H1 (cell line): ENCODE measurements around the gene AFTPH. TPM values are rescaled to one million over a fixed set of nuclear protein-coding genes. Genes with fewer than 3 reads are reported as not detected.

Source experiments
- BCL11A ChIP-seq, 2 experiments: IDR thresholded peaks; one replicate each; pipeline ENCODE4 v1.6.1; 2011; ENCODE audit warnings: low read depth in 2 of 2, low read length in 2 of 2, mild to moderate bottlenecking in 2 of 2
- CHD1 ChIP-seq: IDR thresholded peaks from 2 replicates; pipeline ENCODE4 v1.6.1; 2012; ENCODE audit warnings: low read depth, low read length, improper control_type of control experiment
- EZH2 ChIP-seq: fragments of 200-600 bp; sonication (generic); IDR thresholded peaks from 2 replicates; pipeline ENCODE4 v1.7.1; 2012; ENCODE audit warnings: low read depth, mild to moderate bottlenecking, moderate library complexity, low read length, inconsistent platforms; ENCODE audit not compliant: severe bottlenecking
- GTF2F1 ChIP-seq: IDR thresholded peaks from 2 replicates; pipeline ENCODE4 v1.6.1; 2012; ENCODE audit warnings: low read depth, low read length, improper control_type of control experiment, borderline replicate concordance
- RAD21 ChIP-seq, 2 experiments: IDR thresholded peaks in 1 of 2; conservative IDR thresholded peaks in 1 of 2; 2 replicates each; pipeline ENCODE4 v1.6.1; 2011; ENCODE audit warnings: low read depth in 2 of 2, low read length in 2 of 2, improper control_type of control experiment in 1 of 2, inconsistent platforms in 1 of 2, mild to moderate bottlenecking in 1 of 2, moderate library complexity in 1 of 2
- TAF7 ChIP-seq: optimal IDR thresholded peaks from 2 replicates; pipeline ENCODE3; 2011; ENCODE audit warnings: low read depth, mild to moderate bottlenecking, inconsistent platforms, low read length, moderate library complexity, borderline replicate concordance
- polyA plus RNA-seq, 7 experiments: library from polyadenylated mRNA; depleted of rRNA in 3 of 7; stranded (reverse) in 5 of 7; unstranded in 2 of 7; fragments of >200 nt in 5 of 7; fragments of 200-250 nt in 2 of 7; gene quantifications; 1 replicate in 5 of 7; 2 replicates in 1 of 7; 4 replicates in 1 of 7; pipeline versions ENCODE4 v1.2.1 to v1.2.3, GENCODE V29; 2011 to 2013; ENCODE audit warnings: missing spikeins in 2 of 7, mixed read lengths in 2 of 7
- total RNA-seq: library from RNA; stranded (reverse); fragmentation: NEBNext Ultra II Directional; extraction: Animal tissue kit (Norgen Biotek cat#: 25700); gene quantifications from 2 replicates; pipeline ENCODE4 v1.2.1, GENCODE V29; 2021

The AFTPH gene
- total and polyA plus RNA-seq, 2 of the 8 experiments (the other 6 are each of a cell fraction or from before 2014, with no cell fraction given) = 7.3 to 15.0 TPM

DNA sequence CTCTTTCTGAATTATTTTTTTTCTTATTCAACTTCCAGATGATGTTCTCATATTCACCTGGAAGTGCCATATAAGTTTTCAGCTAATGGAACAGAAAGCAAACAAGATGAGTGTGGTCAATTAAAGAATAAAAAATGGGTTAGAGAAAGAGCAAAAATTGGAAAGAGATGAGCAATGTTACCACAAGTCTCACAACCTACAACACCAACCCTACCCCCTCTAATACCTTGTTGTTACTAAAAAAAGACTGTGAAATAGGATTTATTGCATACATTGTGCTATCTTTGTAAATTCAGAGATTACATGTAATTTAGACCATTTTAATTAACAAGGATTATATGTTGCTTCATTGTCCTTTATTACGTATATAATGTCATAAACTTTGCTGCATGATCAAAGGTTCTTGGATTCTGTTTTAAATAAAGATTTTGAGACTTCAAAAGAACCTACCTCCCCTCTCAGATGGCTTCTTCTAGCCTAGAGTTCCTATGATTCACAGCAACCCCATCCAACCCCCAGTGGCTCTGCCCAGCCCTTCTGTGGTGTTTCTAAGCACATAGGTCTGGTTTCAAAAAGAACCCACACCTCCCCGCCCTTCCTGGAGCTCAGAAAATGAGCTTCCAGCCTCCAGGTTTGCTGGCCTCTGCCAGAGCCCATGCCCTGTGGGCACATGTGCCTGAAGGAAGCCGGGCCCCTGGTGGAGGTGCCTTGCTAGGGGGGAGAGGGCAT, 45.5 kb upstream of the AFTPH start (continued):
- no peak for TF ChIP-seq GTF2F1
- no peak for TF ChIP-seq CHD1
- TF ChIP-seq BCL11A (IDR thresholded peaks at IDR 0.05; ENCODE audit: low read depth in 2 of 2, low read length in 2 of 2) = no peak
- no peak for TF ChIP-seq RAD21 (IDR thresholded peaks at IDR 0.05 in 1 of 2, conservative IDR thresholded peaks at IDR 0.05 in 1 of 2; ENCODE audit: low read depth in 2 of 2, low read length in 2 of 2)
- TF ChIP-seq TAF7 = no peak
- TF ChIP-seq EZH2 = no peak
